TTC549 (cell line): Measurements from ENCODE around the gene TMEM144.

Experiments used
- FAIRE-seq: peaks from 2 replicates; lab custom pipeline; 2012; peaks lifted over from hg19 to GRCh38; lab: Jason Lieb, UNC

Gene TMEM144

DNA sequence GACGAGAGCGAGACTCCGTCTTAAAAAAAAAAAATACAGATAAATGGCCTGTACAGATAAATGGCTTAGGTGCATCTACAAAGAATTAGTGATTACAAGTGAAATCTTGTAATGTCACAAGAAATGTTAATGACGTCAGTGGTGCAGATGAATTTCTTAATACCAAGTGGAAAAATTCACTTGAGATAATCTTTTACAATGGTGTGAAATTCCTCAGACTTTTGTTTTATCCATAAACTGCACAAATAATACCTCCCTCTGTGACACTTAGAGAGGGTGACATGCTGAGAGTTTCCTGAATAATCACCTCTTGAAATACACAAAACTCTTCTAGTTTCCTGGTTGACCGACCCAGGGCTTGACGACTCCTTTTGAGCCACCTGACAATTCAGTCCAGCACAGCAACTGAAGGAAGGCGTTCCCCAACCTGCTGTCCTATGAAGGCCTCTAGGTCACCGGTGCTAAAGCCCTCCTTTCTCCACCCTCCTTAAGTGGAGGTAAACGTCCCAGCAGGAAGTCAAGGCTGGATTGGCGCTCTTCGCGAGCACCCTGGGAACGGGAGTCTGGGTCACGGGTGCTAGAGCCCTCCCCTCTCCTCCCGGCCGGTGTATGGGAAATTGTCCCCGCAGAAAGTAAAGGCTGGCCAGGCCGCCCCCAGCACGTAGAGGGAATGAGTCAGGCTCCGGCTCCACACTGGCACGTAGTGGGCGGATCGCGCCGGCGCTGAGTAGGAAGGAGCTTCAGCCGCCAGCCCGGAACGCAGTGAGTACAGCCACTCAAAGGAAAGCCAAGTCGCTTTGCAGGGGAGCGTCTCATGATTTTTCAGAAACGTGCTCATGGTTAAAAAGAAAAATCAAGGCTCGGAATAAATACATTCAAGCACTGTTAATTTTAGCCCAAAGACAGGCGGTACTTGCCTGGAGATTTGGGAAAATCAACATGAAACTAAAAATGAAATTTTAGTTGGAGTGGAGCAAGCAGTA is at the start of gene TMEM144:
TSS of gene TMEM144 (plus strand) at position 662 of the 983 bp plus-strand sequence. CDS start 2,182 bp downstream, outside the sequence.
- no peak for FAIRE-seq

DNA sequence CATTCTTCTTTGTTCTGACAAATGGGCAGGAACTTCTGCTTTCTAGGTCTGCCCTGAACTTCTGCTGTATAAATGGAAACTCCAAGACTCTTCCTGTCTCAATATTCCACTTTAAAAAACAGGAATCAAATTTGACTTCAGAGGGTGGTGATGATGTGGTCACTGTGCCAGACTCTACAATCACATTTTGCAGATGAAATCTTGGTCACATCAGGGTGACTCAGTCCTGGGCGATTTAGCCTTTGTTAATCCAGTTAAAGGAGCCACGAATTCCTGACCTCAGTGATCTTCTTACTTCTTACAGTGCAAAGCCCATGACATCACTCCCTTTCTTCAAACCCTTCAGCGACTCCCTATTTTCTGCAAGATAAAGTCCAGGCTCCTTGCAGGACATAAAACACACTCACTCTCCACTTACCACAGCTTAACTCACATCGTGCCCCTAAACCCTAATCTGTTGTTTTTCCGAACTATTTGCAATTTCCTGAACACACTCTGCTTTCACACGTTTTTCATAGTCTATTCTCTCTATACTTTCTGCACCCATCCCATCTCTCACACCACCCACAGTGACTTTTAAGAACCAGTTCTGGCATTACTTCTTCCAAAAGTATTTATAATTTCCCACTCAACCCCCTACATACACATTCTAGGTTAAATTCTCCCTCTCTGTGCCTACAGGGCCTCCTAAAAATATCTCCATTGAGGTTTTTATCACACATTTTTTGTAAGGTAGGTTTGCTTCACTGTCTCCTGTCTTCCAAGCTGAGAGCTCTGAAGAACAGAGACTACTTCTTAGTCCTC is 48.5 kb upstream of the TMEM144 start:
- FAIRE-seq, result peak; percentile 97

DNA sequence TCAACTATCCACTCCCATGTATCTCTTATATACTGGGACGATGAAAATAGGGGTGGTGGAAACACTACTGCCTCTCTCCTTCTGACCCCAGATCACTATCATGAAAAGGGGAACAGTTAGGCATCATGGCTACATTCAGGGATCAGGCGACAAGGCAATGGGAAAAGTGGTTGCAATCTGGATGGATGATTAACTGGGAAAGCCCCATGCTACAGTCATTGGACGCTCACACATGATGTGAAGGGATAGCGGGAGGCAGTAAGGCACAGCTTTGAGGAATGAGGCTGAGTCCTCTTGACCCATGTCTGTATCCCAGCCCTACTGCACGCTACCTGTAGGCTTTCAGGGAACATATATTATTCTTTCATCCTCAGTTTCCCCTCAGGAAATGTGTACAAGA is 47.7 kb upstream of the TMEM144 start:
- FAIRE-seq, result no peak

DNA sequence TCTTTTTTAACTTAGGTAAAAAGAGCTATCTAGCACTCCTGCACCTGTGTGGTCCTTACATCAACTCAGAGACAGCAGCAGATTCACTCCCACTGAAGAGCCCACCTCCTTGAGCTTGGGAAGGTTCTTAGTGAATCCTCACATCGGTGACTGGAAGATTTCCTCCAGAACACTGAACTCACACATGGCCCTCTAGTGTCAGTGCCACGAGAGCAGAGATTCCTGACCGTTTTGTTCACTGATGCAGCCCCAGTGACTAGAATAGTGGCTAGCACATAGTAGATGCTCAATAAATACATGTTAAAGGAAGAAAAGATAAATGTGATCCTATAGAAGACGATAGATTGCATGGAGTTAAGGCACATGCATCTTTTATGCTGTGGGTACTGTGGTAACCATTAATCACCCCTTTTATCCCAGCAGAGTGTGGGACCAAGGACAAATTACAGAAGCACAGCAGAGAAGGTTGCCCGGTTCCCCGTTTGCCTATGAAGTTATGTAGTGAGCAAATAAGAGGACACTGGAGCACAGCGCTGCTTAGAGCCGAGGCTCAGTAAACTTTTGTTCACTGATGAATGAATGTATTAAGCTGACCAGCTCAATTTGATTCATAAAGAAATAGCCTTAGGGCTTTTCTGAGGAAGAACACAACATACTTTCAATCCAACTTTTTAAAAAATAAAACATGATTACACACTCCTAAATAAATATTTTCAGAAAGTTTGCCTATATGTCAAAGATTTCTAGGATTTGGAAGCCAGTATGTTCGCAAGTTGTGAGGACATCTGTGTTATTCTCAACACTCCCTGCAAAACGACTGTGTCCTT is 46.1 kb upstream of the TMEM144 start:
- FAIRE-seq, result no peak

DNA sequence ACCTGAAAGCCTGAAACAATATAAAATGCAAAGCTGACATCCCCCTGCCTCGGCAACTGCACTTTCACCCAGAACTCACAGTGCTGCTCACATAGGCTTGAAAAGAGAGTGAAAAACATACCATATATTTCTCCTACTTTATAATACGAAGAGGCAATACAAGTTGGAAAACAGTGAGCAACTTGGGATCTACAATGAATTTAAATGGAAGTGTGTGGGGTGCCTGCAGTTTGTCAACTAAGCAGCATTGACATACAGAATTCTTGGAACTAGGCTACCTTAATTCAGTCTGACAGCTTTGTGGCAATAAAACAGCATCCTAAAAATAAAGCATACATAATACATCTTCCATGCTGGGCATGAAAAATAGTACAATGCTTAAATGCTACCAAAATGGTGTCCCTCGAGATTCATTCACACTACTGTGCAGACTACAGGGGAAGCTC is 45.5 kb upstream of the TMEM144 start:
- FAIRE-seq, result no peak

DNA sequence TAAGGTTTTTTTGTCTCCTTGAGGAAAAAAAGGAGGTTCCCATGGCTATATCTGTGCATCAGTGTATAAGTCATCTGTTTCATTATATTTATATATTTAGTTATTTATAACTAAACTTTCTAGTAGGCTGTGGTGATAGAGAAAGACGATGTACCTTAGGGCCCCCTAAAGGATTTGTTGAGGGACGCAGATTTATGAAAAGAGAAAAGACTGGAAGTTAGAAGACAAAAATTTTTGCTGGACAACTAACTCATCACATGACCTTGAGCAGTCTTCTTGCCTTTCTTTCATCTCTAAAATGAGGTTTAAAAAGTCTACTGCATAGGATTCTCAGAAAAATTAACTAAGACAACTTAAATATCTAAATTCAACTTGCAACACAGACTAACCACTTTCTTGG is 43.6 kb upstream of the TMEM144 start:
- peak; percentile 58 for FAIRE-seq

DNA sequence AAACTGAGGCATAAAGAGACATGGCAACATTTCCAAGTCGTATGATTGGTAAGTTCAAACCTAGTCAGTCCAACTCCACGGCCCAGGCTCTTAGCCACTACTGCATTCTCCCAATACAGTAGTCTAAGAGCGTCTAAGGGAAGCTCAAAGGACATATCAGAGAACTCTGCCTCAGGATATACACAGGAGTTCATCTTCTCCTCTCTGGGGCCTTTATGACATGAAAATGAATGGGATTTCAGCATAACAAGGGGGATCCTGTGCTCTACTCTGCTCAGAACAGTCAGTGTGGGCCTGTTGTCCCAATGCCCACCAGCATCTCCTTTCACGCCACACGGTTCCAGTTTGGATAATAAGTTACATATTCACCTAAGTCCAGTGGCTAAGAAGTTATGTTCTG is 41.7 kb upstream of the TMEM144 start:
- FAIRE-seq, result no peak

DNA sequence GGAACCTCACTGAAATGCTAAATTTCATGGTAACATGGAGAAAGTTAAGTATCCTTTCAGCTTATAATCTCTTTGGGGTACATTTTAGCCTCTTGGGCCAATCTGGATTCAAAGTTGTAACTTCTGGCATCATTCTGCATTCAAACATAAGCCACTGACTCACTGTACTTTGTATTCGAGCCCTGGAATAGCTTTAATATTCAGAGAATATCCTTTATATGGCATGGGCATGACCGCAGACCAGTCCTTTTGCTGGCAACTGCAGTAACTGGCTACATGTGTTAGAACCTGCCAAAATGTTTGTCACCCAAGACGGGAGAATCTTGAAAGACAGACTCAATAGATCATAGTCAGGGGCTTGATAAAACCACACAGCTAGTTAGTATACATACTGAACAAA is 40.8 kb upstream of the TMEM144 start:
- no peak for FAIRE-seq

DNA sequence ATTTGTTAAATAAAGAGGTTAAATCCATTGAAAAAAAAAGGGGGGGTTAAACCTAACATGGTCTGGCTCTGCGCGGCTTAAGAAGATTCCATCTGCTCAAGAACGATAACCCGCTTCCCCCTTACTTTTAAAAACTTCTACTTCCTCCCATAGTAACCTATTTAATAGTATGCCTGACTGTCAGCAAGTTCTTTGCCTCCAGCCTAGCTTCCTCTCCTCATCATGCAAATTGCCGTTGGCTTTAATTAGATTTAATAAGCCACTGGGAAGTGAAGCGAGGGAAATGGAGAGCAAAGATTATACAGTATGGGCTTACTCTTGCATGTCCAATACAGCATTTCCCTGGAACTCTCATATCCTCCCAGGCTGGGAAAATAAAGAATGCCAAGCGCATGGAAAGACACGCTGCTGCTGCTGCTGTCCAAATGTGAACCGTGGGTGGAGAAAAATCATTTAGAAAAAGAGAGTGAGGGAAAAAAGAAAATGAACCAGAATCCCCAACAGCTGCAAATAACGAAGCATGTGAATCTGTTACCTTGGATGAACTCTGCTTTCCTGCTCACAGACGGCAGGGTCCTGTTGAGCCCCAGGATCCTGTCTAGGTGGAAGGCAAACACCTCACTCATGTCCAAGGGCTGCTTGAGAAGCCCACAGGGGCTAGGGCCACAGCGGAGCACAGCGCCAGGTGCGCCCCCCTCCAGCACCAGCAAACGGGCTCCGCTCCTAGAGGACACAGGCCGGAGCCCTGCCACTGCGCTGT is 40.2 kb upstream of the TMEM144 start:
- no peak for FAIRE-seq

DNA sequence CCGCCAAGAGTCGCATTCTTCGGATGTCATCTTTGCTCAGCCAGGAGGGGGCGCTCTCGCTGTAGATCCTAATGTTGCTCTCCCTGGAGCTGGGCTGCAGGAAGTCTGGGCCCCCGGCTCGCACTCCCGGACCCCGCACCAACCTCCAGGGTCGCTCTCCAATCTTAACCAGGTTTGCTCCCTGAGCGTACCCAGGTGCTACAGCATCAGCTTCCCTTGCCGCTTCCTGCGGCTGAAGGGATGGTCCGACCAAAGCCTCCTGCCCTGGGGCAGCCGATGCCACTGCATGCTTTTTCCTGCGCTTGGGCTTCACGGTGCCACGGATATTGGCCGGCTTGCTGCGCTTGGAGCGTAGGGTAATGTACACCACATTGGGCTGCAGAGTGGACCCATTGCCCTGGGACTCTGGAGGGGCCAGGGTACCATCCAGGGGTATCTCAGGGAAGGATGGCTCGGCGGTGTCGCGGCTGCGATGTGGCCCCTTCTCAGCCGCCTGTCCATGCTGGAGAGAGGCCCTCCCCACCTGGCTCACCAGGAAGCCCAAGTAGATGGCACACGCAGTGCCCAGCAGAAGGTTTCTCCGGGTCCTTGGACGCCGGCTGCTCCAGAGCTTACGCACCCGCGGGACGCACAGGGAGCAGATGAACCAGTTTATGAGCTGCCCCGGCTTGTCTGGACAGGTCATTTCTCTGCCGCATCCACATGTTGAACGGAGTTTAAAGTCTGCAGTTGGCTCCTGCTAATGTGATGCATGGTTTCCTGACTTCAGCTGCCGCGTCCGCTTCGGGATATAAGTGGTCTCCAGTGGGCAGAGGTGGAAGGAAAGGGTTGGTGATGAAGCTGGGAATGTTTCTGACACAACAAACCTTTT is 39.4 kb upstream of the TMEM144 start:
- no peak for FAIRE-seq

DNA sequence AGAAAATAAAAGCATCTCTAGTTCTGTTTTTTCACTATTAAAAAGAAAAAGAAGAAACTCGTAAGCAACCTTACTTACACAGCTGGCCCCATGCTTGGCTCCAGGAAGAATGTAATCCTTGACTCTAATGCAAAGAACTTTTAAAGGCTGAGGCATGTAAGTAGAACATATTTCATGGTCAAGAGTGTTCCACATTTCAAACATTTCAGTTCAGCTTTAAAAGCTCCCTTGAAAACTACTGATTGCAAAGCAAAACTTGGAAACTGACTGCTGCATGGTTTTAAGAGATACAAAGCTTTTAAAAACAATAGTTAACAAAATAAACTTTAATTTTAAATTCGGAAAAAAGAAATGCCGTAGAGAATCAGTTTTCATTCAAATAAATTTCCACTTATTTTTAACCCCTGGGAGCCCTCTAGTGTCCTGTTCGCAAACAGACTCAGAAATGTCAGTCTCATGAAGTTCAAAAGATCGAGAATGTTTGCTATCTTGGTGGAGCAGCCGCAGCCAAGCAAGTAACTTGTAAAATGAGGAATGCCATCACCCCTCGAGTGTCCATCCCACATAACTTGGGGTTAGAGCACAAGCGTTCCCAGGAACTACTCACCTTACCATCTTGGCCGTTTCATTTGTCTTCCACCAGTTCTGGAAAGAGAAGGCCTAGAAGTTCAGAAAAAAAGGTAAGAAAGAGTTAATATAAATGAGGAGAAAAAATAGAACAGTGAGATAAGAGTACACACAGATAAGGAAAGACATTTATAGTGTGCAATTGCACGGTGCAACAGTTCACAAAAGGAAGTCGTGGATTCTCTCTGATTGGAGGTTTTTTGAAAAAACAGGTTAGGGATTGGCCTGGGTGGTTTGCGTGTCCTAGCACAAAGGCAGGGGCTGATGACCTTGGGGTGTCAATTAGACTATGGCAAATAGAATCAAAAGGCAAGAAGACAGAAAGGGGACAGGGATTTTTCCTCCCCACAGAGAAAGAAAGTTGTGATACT is 37.7 kb upstream of the TMEM144 start, which contains the start of gene GASK1B:
TSS of gene GASK1B (minus strand) at position 765 of the 998 bp plus-strand sequence. CDS start 1,650 bp downstream, outside the sequence.
- FAIRE-seq, result peak; percentile 98

DNA sequence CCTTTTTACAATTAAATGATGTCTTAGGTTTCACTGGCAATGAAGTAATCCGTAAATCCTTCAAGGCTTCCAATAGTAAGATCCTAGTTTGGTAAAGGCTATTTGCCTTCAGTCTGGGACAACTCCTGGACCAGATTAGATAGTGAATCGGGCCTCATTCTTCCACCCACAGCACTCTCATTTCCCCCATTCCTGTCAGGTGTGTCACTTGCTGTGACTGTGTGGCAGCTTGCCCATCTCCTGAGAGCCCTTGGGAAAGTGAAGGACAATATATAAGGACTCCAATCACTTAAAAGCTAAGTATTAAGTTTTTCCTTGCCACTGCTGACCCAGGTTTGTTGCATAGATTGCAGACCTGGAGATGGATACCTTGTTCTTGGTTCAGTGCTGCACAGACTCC is 34.2 kb upstream of the TMEM144 start:
- FAIRE-seq, result no peak

DNA sequence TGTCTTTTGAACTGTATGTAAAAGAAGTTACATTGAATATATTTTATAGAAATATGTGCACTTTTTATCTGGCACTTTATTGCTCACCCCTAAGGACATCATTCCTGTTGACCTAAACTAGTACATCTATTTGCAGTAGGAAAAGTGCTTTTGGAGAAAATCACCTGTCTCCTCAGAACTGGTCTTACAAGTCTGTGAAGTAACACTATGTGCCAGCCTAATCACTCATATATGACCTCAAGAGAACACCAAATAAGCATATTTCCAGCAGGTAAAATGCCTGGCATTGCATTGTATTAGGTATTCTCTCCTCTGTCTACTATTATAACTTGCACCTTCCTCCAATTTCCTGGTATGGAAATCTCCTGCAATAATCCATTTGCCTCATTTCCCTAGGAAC is 33.5 kb upstream of the TMEM144 start:
- FAIRE-seq, result no peak

DNA sequence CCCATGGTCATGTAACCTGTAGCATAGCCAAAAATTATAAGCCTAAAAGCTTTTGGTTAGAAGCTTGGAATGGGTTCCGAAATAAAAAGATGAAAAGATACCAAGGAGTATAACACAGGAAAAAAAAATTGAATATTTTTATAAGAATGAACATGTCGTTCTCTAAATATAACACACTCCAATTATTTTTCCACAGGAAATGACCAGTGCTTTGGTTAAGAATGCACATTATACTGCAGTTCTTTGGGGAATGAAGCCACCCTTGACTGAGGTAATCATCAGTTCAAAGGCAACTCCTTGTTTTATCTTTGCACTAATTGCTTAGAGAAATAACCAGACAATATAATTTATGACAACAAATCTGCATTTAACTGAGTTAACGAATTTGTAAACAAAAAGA is 30.8 kb upstream of the TMEM144 start:
- no peak for FAIRE-seq

DNA sequence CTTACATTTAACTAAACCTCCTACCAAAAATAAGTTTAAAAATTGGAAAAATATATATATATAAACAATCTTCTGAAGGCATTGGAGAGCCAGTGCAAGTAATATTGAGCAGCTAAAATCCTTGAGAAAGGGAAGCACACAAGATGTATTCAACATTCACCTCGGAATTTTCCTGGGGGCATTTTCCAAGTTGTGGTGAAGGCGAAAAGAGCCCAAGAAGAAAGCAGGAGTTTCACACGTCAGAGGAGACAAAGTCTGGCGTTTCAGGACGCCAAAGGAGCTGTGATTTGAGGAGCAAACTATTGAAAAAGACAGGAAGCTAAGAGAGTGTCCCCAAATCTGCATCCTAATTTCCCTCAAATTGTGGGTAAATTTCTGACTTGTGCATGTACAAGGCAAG is 28.4 kb upstream of the TMEM144 start:
- FAIRE-seq, result no peak

DNA sequence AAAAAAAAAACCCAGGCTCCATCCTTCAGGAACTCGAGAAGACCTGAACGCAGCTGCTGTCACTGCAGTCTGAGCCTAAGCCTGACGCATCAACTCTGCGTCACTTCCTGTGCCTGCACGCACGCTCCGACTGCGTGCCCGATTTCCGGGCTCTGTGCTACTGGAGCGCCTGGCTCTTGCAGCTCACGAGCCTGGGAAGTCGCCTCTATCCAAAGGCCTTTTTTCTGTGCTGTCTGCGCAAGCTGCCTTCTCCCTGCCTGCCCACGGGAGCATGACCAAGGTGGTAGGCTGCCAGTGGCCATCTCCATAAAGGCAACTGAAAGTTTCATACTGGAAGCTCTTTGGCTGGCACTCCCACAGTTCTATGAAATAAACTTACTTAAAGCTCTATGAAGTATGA is 27.6 kb upstream of the TMEM144 start:
- no peak for FAIRE-seq

DNA sequence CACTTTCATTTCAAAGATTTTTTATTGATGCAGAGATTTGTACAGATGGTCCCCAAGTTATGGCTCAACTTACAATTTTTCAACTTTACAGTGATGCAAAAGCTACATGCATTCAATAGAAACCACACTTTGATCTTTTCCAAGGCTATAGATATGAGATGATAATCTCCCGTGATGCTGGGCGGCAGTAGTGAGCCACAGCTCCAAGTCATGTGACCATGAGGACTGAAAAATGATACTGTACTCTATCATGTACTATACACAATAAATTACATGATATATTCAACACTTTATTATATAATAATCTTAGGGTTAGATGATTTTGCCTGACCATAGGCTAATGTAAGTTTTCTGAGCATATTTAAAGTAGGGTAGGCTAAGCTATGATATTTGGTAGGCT is 23.5 kb upstream of the TMEM144 start:
- FAIRE-seq, result no peak

DNA sequence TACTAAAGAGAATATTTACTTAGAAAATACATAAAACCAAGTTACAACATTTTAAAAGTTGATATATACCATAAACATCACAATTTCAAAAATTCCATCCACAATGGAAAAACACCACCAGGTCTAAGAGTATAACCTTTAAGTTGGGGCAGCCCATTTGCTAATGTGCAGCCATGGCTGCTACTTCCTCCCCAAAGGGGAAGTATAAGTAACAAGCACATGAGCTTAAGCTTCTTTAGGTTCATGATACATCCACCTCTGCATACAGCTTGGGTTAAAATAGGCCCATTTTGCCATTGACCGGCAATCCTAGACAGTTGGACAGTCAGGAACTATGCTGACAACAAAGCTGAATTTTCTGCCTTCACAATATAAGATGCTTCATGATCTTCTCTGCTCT is 20.9 kb upstream of the TMEM144 start:
- FAIRE-seq, result no peak

DNA sequence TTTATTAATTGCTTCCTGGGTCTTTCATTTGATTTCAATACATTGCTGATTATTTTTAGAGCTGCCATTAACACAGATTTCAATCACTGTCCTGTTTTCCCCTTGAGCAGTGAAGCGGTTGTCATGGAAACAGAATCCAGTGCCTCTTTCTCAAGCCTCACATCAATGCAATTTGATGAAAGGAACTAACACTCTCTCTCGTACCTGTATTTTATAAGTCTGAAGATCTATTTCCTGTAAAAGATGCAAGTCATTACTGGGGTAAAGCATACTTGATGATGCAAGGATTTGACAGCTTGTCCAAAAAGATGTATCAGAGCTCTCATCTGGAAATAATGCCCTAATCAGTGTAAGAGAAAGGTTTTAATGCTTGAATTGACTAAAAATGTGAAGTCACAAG is 19.6 kb upstream of the TMEM144 start:
- no peak for FAIRE-seq
